Measurements from ENCODE around the gene PTH1R.
A peak's percentile ranks its signal among the peaks of the same experiment; 100 is the strongest.

PTH1R gene

DNA sequence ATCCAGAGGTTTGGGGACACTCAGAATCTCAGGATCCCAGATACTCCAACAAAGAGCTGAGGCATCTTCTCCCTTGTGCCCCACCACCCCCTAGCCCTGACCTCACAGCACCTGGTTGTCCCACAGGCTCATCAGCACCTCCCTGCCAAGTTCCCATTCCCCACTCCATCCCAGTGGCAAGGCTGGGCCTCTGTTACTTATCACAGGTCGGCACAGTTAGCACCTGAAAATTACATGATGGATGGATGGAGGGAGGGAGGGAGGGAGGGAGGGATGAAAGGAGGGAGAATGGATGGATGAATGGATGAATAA, 27.1 kb upstream of the PTH1R start:
- DNase-seq = no peak

DNA sequence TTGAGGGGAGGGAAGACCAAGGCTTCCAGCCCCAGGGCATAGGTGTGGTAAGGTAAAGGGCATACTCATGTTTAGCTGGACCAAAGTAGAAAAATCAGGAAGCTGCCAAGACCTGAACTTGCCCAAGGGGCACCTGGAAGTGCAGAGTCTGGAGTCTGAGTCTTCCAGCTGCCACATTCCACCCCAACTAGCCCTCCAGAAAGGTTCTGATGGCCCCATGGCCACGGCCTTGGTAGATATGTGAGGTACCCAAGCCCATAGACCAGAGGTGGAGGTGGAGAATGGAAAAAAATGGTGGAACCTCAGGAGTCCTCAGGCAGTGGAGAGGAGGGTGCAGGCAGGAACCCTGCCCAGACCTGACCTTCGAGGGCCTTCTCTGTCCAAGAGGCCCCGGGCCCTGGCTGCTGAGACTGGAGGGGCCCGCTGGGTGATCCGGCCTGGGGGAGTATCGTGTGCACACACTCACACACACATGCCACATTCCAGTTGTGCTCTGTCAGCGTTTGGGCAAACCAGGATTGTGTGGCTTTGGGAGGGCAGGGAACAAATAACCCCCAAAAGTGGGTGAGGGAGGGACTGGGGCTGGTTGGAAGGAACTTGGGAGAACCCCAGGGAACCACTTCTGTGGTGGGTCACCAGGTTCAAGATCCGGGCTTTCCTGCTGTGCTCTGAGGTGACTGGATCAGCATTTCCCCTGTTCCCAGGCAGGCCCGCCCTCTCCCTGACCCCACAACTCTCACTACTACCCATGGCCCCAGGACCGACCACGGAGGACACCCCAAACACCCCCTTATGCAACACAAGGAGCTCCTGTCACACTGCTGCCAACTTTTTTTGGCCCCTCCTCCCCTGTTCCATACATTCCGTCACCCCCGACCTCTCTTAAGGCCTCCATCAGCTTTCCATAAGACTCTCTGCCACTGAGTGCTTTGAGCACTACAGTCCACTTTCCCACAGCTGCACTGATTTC, 25.9 kb upstream of the PTH1R start:
- DNase-seq = no peak

DNA sequence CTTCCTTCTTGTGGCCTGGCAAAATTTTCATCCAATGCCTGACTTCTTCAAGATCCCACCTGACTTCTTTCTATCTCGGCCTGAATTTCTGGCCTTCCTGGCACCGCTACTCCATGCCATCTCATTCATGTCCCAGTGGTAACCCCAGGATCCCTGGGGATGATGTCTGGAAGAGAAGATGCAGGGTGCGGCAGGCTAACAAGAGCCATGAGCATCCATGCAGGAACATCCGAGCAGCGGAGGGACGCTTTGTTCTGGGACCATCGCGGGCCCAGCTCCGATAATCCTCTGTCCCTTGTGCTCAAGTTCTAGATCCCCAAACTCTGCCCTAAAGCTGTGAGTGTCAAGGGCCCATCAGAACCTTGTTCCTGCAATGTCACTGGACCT, 25.2 kb upstream of the PTH1R start:
- DNase-seq = peak; percentile 11

DNA sequence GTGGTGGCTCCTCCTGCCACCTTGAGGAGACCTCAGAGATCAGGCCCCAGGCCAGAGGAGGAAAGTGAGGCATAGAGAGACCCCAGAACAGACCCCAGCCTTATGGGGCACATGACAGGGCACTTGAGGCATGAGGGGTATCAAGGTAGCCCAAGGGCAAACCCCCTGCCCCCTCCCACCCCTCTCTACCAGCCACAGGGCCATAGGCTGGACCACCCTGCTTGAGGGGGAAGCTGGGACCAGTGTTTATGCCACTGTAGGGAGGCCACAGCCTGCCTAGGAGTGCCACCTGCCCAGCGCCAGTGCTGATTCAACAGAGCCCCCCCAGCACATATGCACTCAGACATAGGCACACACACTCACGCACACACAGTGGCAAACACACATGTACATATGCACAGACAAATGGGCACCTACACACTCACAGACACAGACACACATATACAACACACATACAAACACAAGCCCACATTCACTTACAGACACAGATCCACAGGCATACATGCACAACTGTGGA, 24.6 kb upstream of the PTH1R start:
- DNase-seq = peak; percentile 4

DNA sequence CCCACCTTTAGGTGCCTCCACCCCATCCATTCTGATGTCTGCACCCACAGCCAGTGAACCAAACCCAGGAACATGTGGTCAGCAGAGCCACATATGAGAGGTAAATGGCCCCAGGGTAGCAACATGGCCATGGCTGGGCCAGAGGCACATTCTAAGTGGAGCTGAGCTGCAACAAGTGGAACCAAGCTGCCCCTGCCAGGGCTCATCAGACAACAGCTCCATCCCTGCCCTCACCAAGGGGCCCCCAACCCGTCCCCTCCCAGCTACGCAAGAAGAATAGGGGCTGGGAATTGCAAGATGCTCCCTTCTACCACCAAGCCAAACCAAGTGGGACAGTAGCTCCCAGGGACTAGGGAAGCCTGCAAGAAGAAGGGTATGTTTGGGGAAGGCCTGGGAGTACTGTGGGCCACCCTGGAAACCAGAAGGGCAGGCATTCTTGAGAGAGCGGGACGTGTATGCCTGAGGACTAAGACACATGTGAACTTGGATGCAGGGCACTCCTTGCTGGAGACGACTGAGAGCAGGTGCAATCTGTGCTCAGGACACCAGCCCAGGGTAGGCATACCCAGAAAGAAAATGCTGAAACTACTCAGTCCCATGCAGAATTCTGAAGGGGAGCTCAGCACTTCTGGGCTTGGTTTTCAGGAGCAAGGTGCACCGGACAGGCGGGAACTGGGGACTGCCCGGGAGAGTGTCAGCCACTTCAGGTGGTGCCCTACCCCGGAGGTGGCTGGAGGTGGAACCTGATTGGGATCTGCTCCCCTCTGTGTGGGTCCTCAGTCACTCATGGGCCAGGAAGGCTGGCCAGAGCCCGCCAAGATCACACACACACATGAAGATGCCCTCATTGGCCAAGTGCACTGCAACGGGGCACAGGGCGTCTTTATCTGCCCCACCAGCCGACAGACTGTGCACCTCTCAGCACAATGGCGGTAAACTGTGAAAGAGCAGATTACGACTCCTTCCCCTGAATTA, 23.8 kb upstream of the PTH1R start:
- DNase-seq = peak; percentile 12

DNA sequence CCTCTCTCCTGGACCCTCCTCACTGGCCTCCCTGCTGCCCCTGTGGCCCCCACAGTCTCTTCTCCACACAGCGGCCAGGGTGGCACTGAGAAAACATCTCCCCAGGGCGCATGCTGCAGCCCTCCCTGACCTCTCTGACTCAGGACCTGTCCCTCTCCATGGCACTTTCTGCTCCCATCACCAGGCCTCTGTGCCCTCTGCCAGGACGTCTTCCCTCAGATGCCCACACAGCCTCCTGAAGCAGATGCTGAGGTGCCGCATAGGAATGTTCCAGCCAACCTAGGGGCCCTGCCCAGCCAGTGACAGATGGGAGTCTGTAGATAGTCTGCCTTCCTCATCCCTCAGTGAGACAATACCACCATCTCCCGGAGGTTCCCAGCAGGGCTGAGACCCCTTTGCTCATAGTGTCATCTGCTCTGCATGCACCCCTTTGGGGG, 22.9 kb upstream of the PTH1R start:
- DNase-seq = no peak

DNA sequence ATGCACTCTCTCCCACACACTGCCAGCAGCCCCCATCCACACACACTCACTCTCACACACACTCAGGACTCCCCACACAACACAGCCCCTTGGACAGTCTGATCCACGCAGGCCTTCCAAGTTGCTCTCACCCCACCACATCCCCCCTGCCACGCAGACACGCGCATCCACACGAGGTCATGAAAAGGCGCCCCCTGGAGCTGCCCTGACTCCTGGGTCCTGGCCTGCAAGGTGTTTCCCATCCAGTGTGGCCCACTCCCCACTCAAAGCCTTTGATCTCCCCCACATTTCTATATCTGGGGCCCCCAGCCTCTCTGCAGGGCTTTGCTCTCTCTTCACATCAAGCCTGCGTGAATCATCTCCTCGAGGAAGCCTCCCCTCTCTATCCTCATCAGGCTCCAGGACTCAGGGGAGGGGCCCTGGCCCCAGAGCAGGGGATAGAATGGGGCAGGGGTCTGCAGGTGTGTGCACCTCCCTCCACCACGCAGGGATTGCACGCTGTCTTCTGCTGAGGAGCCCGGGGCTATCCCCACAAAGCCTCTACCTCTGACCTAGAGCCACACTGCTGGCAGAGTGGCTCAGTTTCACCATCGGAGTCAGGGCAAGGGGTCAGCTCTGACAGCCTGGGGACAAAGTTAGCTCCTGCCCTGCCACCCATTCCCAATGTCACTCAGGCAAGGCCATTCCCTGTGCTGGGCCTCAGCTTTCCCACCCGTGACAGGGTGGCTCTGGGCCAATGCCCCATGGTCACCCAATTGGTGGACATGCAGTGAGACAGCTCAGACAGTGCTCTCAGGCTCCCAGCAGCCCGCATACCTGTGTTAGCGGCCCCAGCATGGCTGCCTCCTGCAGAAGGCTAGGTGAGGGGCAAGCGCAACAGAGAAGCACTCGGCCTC, 20.7 kb upstream of the PTH1R start:
- DNase-seq = no peak

DNA sequence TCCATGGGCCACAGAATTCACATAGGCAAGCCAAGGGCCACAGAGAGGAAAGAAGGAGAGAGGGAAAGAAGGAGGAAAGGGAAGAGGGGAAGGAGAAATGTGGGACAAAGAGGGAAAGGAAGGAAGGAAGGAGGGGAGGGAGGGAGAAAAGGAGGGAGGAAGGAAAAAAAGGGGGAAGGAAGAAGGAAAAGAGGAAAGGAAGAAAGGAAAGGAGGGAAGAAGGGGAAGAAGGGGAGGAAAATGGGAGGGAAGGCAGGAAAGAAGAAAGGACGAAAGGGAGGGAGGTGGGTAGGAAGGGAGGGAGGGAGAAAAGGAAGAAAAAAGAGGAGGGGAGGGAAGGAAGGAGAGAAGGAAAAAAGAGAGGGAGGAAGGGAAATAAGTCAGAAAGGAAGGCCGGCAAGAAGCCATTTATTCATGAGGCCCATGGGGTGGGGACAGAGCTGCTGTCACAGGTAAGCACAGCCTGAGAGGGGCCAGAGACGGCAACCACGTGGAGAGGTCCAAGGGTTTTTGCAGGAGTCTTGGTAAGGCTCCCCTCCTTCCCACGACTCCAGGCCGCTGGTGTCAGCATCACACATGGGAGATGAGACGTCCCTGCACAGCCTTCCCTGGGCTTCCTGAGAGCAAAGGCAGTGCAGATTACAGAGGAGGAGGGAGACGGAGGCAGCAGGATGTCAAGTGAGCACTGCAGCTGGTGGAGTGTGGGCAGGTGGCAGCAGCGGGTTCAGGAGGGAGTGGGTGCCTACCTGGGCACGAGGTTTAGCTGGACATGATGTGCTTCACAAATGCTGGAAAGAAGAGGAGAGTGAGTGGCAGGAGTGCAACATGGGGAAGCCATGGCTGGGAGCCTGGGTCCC, 19.8 kb upstream of the PTH1R start:
- DNase-seq = no peak

DNA sequence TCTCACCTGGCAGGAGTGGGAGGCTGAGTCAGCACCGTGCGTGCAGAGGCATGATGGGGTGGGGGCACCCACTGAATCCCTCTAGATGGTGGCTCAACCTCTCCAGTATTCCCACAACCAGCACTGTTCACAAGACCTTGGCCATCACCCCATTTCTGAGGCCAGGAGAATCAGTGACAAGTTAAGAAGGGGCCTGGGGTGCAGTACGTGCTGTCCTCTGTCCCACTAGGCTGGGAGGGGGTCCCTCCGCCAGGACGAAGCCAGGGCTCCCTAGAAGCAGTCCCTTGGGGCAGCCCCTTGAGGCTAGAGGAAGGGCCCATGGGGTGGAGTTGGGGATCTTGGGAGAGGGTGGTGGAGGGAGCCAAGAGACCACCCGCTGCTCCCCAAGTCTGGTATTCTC, 19.1 kb upstream of the PTH1R start:
- DNase-seq = peak; percentile 11

DNA sequence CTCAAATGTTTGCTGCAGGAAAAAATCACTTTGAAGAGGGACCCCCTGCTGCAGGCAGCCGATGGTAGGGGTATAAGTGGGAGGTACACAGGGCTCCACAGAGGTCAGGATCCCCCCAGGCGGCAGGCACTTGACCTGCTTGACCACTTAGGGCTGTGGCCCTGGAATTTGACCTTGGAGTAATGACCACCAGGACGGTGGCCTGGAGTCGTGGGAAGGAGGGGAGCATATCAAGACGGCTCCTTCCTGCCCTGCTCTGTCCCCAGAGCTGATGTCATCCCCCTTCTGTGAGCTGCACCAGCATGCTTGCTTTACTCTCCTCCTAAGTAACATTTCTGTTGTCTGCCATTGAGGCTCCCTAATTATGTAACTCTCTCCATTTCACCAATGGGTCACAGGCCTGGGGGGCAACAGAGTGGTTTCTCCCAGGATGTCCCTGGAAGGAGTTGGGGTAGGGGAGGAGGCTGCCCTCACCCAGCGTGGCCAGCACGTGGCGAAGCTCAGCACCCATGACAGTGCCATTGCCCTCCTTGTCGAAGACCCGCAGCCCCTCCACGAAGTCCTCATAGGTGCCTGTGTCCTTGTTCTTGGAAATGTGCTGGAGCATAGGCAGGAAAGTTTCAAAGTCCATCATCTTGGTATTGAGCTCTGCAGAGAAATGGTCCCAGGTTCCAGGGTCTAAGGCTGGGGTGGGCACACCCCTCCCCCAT, 18.4 kb upstream of the PTH1R start:
- no peak for DNase-seq

DNA sequence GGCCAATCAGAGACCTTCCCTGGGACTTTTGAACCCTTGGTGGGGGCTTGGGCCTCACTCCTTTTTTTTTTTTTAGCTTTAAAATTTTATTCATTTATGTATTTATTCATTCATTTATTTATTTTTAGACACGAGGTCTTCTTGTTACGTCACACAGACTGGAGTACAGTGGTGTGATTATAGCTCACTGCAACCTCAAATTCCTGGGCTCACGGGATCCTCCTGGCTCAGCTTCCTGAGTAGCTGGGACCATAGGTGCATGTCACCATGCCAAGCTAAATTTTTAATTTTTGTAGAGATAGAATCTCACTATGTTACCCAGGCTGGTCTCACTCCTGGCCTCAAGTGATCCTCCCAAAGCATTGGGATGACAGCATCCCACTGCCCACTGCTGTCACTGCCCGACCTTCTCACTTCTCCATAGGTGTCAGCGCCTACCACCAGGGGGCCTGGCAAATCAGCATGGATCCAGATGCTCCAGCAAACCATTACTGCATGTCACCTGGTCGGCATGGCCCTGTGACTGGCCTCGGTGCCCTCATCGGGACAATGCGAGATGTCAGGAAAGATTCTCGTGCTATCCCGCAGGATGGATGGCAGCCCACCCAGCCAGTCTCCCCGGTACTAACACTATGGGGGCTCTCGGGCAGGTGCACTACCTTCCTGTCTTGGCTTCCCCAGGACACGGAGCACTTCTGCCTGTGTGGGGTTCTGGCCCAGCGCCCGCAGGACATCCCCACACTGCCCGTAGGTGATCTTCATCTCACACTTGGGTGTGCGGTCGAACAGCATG, 17.3 kb upstream of the PTH1R start:
- peak; percentile 30 for DNase-seq

DNA sequence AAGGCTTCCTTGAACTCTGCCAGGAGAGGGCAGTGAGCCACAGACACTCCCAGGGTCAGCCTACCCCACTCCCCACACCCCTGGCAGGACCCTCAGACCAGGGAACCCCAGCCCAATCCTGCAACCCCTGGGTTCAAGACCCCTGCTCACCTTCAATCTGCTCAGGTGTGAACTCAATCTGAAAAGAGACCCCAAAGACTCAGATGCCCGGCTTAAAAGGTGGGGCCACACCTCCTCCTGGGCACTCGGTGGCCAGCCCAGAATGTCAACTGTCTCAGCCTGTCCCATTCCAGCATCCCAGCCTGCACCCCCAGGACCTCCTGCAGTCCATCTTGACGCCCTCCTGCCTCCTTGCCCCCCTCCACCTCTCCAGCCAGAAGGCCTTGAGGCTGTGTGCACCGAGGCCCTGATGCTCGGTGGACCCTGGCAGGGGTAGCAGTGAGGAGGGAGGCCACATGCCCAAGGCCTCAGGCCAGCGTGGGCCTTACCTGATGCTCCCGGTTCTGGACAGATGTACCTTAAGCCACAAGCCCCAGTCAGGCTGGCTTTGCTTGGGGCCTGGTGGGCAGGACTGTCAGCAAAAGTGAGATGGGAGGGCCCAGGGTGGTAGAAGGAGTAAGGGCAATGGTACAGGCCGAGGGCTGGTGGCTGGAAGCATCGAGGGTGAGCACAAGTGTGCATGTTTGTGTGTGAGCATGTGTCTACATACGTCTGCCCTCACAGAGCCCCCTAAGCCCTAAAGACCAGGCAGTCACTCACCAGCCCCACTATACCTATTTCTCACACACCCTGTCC, 16.5 kb upstream of the PTH1R start:
- peak; percentile 16 for DNase-seq

DNA sequence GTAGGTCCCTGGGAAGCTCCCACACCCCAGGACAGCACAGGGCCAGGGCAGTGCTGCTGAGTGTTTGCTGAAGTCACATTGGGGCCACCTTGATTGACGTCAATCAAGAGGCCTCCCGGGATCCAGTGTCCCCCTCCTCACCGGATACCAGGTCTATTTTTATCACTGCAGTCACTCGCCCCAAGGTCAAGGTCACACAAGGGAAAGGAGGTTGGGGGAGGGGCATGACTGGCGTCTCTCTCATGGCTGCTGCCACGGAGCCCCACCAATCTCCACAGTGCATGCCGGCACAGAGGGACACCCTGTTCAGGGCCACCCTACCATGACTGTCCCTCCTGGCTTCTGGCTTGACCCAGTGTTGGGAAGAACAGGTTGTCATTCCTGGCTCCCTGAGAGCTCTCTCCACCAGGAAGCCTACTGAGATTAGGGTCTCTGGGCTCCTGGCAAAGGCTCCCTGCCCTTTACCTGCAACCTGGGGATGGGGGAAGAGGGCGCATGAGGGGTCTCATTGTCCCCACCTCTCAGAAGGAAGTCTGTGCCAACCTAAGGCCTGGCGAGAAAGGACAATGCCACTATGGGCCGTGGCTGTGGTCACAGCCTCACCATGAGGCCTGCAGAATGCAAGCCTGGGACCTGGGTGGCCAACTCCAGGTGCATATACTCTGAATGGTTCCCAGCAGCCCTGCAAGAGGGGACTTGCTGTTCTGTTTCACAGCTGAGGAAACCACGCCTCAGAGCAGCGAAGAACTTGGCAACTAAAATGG, 15.7 kb upstream of the PTH1R start:
- DNase-seq = peak; percentile 32

DNA sequence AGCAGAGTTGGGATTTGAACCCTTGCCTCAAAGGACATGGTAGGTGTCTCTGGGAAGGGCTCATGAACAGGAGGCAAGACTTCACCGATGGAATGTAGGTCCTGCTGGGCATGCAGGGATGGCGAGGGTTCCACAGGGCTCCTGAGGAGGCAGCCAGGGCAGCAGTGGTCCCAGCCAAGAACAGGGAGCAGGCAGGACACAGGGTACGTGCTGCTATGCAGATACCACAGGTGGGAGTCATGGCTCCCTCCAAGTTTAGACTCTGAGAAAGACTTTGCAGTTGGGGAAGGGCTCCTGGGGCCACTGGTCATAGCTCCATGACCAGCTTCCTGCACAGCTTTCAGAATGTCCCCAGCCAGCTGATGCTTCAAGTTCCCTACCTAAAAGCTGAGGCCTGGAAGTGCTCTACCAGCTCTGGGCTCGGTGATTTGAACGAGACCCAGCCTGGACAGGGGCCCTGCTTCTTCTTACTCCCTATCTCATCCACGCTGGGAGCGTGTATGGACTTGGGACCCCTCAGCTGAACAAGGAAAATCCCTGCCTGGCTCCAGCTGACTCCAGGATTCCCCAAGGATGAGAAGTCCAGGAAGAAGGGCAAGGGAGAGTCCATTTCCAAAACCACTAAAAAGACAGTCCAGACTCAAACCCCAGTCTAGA, 15.0 kb upstream of the PTH1R start:
- DNase-seq = peak; percentile 23

DNA sequence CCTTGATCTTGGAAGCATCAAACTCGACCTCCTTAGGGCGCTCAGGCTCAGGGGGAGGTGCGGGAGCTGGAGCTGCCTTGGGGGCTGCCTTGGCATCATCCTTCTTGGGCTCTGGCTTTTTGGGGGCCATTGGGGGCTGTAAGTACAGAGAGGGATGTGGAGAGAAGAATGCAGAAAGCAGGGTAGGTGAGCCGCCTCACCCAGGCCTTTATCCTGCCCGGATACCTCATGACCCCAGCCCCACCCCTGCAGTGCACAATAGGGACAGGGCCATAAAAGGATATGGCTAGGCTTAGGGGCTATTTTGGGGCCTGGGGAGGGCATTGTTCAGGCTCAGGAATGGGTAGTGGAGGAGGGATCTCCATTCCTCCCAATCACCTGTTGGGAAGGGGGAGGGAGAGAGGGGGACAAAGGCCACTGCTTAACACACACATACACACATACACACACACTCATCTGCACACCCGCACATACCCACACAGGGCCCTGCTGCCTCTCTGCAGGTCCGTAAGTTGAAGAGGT, 14.2 kb upstream of the PTH1R start, which contains the start of gene MYL3:
Gene MYL3, minus strand, starts transcription at position 184 of the 522 bp plus-strand sequence. Its CDS starts 54 bp downstream, at position 130.
- peak; percentile 17 for DNase-seq

DNA sequence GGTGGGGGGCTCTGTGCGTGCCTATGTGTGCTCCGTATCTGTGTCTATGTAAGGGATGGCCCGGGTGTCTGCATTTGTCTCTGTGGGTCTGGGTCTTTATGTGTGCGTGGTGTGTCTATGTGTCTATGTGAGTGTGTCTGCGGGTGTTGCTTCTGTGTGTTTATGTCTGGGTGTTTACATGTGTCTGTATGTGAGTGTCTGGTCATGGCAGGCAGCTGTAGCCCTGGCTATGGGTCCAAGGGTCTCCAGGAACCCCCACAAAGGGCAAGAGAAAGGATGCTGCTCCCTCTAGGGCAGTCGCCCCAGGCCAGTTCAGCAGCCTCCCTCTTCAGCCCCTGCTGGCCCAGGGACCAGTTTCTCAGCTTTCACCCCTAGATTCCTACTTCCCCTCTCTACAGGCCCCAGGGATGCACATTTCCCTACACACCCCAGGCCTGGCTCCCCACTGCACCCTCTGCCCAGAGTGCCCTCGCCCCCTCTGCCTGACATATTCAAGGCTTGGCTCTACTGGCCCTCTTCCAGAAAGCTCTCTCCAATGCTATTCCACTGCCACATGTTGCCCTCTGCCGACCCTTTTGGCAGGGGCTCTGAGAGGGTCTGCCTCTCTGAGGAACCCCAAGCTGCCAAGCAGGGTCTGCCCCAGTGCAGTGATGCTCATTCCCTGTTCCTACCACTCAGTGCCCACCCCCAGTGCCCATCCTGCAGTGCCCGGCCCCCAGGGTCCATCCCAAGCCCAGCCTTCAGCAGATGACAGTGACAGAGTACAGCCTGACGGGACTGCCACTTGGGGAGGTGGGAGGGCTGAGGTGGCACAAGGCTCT, 13.2 kb upstream of the PTH1R start:
- DNase-seq = peak; percentile 35
